Measurements from ENCODE around the gene ATXN2L. TPM values are rescaled to one million over a fixed set of nuclear protein-coding genes. Genes with fewer than 3 reads are reported as not detected.
A peak's percentile ranks its signal among the peaks of the same experiment; 100 is the strongest.

ATXN2L gene
- total RNA-seq, 6 experiments from 2014 or later: 125 to 152 (median 134) TPM

GRCh38 chr16:28836761-28837064 is 13.9 kb downstream of the ATXN2L start:
- no peaks in the 10 kb centered on the region for H3K4me1 Mint-ChIP-seq (ENCODE audit: low read depth)
- H3K27me3 Mint-ChIP-seq (ENCODE audit: insufficient read depth): peaks cover 2% of the 10 kb centered on the region; the same call in 1 of the 2 replicates
- H3K9me3 Mint-ChIP-seq: no peaks in the 10 kb centered on the region
- no peak overlapping the region for H3K4me3 Mint-ChIP-seq
- no peak overlapping the region for H3K27ac Mint-ChIP-seq
- TF ChIP-seq CTCF (IDR thresholded peaks at IDR 0.05): no peak
- no peak for DNase-seq
- peaks cover 37% of the 10 kb centered on the region for H3K36me3 Mint-ChIP-seq (ENCODE audit: low read depth)

- no peak for DNase-seq
- no peaks in the 10 kb centered on the region for H3K9me3 Mint-ChIP-seq
- H3K27me3 Mint-ChIP-seq (ENCODE audit: insufficient read depth): peaks cover 4% of the 10 kb centered on the region
- H3K36me3 Mint-ChIP-seq (ENCODE audit: low read depth): peaks cover 28% of the 10 kb centered on the region
- no peak for TF ChIP-seq CTCF (IDR thresholded peaks at IDR 0.05)
- peak overlapping the region; percentile 4; the same call in 1 of the 2 replicates for H3K27ac Mint-ChIP-seq
- no peak overlapping the region for H3K4me3 Mint-ChIP-seq
- no peaks in the 10 kb centered on the region for H3K4me1 Mint-ChIP-seq (ENCODE audit: low read depth)
These were observed 15.1 kb downstream of the ATXN2L start for GRCh38 chr16:28837672-28838557.

- no peaks in the 10 kb centered on the region for H3K4me1 Mint-ChIP-seq (ENCODE audit: low read depth)
- no peak for DNase-seq
- H3K36me3 Mint-ChIP-seq (ENCODE audit: low read depth): peaks cover 22% of the 10 kb centered on the region
- H3K27me3 Mint-ChIP-seq (ENCODE audit: insufficient read depth): peaks cover 4% of the 10 kb centered on the region
- no peaks in the 10 kb centered on the region for H3K9me3 Mint-ChIP-seq
- H3K4me3 Mint-ChIP-seq: no peak overlapping the region
- no peak for TF ChIP-seq CTCF (IDR thresholded peaks at IDR 0.05)
- no peak overlapping the region for H3K27ac Mint-ChIP-seq
These were observed 15.7 kb downstream of the ATXN2L start for GRCh38 chr16:28838558-28838918.

GRCh38 chr16:28839004-28839639 is 16.3 kb downstream of the ATXN2L start:
- no peak for TF ChIP-seq CTCF (IDR thresholded peaks at IDR 0.05)

GRCh38 chr16:28839899-28840298 is 17.1 kb downstream of the ATXN2L start:
- TF ChIP-seq CTCF (IDR thresholded peaks at IDR 0.05): no peak
- peaks cover 20% of the 10 kb centered on the region for H3K36me3 Mint-ChIP-seq (ENCODE audit: low read depth)
- peaks cover 4% of the 10 kb centered on the region for H3K27me3 Mint-ChIP-seq (ENCODE audit: insufficient read depth)
- H3K4me1 Mint-ChIP-seq (ENCODE audit: low read depth): peaks cover 5% of the 10 kb centered on the region
- peak overlapping the region; percentile 72 for H3K27ac Mint-ChIP-seq
- H3K9me3 Mint-ChIP-seq: no peaks in the 10 kb centered on the region
- H3K4me3 Mint-ChIP-seq: no peak overlapping the region
- no peak for DNase-seq

More at GRCh38 chr16:28839004-28839639, 16.3 kb downstream of the ATXN2L start:
- no peak for DNase-seq
- H3K4me3 Mint-ChIP-seq: no peak overlapping the region
- H3K4me1 Mint-ChIP-seq (ENCODE audit: low read depth): no peaks in the 10 kb centered on the region
- no peaks in the 10 kb centered on the region for H3K9me3 Mint-ChIP-seq
- peaks cover 19% of the 10 kb centered on the region for H3K36me3 Mint-ChIP-seq (ENCODE audit: low read depth)
- H3K27me3 Mint-ChIP-seq (ENCODE audit: insufficient read depth): peaks cover 4% of the 10 kb centered on the region
- 0 out of 2 replicates have a peak overlapping the region, but pooled peaks have one; percentile 72 for H3K27ac Mint-ChIP-seq

Data from HFFc6 (cell line).